Left forelimb (tissue), 1 donor: ENCODE data around the gene CCDC60.

Source experiments
- DNase-seq: peaks from one replicate; pipeline ENCODE4 v3.0.0-alpha.2; 2018; ENCODE audit warnings: low spot score

The CCDC60 gene

DNA sequence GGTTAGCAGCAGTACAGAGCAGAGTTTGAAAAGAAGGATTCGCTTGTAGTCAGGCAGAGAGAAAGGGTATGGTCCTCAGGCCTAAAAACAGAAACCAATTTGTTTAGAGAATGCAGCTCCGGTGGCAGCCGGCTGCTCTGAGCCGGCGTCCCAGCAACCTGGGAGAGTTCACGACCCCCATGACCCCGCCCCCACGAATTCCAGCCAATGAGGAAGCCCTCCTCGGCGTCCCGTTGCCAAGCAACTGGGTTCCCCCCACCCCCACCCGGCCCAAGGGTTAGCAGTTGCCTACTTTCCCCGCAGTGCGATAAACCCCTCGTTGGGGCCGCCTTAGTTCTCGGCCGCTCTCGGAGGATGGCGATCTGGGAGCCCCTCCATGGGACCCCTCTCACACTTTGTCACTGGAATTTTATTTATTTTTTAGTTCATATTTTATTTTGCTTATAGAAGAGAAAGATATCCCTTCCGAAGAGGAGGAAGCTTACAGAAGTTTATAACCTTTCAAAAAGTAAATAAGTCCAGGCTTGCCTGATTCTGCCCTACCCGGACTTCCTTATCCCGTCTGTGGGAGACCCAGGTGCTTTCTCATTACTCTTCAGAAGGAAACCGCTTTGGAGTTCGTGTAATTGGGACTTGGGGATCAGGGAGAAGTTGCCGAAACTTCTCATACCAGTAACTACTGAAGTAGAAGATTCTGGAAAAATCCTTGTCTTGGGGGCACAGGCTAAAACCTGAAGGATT lies at the start of gene CCDC60:
CCDC60 (plus strand) TSS at position 300 of the 741 bp plus-strand sequence. CDS start 448 bp downstream, outside the sequence.
- DNase-seq: no peak

DNA sequence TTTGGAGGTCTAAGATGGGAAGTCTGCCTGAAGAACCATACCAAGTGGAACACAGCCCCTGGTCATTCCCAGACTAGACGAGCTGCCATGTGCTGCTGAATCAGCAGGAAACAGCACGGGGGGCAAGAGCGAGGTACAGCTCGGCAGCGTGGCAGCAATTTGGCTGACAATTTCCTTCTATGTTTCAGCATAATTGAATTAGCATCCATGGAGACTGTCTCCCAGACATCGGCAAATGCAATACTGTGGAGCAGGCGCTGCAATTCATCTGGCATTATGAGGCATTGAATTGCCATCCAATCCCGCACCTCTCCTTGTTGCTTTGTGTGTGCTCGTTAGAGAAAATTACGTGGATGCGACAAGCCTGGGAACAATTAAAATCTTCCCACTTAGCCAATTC lies 46.0 kb upstream of the CCDC60 start:
- no peak for DNase-seq

DNA sequence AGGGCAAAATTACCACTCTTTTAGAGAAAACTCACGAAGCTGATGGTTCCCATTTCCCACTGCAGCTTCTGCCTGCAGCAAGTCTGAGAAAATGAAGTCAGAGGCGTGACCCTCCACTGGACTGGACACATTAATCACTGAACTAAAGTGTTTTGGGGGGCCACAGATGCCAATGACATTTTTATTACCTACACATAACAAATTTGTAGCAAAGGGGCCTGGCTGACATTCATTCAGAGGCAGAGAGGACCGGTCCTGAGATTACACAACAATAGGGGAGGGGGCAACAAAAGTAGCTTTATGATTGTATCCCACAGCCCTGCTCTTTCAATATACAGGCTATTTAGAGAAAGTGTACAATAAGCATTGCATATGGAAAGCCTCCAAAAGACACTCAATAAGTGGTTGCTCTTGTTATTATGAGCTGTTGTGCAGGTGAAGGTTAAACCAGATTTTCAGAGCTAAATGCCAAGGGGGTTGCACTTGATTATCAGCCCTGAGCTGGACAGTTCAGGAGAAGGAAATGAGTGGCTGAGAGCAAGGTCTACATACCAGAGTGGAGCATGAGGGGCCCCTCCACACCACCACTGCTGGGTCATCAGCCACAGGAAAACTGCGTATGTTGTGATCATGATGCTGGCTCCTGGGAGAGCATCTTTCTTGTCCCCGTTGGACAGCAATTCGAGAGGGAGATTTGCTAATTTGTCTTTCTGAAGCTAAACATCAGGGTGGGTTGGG lies 41.5 kb upstream of the CCDC60 start:
- no peak for DNase-seq

DNA sequence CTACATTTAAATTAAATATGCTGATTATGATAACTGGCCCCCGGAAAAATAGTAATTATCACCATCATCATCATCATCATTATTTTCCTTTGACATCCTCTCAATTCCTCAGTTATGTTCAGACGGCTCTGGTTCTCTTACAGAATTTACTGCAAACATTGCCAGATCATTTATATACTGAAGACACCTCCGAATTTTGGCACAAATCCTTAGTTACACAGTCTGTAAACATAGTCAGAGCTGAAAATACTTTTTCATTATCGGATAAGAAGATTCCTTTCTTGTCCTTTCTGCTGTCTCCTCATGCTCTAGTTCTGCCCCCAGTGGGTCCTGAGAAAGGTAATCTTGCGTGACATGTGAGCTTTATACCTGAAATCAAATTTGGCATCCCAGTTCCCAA lies 40.3 kb upstream of the CCDC60 start:
- no peak for DNase-seq

GRCh38 chr12:119296535-119296934 lies 38.0 kb upstream of the CCDC60 start:
- DNase-seq: no peak

GRCh38 chr12:119299130-119299529 lies 35.4 kb upstream of the CCDC60 start:
- no peak for DNase-seq

GRCh38 chr12:119301379-119301778 lies 33.1 kb upstream of the CCDC60 start:
- DNase-seq: no peak

- no peak for DNase-seq
These were observed 32.0 kb upstream of the CCDC60 start for GRCh38 chr12:119302451-119303080.

GRCh38 chr12:119306593-119306992 lies 27.9 kb upstream of the CCDC60 start:
- DNase-seq: no peak

DNA sequence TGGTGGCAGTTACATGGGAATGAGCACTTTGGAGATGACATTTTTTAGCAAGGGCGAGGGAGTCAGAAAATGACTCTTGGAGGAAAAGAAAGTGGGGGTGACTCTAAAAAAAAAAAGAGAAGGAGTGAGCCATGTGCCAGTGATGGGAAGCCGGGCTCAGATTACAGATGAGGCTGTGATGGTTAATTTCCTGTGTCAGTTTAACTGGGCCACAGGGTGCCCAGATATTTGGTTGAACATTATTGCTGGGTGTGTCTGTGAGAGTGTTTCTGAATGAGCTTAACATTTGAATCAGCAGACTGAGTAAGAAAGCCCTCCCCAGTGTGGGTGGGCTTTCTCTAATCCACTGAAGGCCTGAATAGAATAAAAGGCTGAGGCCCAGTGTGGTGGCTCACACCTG lies 26.8 kb upstream of the CCDC60 start:
- no peak for DNase-seq

DNA sequence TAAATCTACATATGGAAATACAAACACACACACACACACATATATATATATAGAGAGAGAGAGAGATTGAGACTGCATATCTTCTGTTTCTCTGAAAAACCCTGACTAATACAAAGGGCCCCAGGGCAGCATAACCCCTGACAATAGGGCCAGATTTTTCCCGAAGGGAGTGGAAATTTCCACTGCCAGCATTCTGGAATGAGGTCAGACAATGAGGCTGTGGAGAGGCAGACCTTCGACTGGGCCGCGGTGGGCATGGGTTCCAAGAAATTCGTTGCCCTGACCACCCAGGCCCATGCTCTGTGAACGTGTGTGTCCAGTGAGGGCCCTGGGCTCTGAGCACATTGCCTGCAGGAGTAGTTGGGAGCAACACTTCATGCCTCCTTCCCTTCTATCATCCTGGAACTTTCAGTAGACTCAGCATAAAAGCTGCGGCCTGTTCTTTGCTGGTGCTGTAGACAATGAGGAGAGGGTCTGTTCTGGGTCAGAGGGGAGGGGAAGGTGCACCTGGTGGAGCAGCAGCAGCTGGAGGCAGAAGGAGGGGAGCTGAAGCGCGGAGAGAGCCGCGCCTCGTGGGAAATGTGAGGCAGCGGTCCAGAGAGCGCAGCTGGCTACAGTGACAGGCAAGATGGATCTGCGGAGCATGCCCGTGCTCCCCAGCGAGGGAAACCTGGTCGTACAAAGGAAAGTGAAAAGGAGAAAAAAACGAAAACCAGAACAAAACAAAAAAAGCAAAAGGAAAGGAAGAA lies 25.6 kb upstream of the CCDC60 start:
- DNase-seq: peak; percentile 72

DNA sequence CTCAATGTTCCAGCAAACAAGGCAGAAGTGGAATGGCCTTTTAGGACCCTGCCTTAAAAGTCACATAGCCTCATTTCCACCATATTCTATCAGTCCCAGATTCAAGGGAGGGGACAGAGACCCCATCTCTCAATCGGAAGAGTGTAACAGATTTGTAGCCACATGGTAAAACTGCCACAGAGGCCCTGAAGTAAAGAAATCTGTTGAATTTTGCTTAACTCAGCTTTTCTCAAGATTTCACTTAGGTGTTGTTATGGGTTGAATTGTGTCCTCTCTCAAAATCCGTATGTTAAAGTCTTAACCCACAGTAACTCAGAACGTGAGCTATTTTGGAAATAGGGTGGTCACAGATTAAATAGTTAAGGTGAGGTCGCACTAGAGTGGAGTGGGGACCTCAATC lies 22.7 kb upstream of the CCDC60 start:
- DNase-seq: no peak

GRCh38 chr12:119312904-119313303 lies 21.6 kb upstream of the CCDC60 start:
- no peak for DNase-seq

DNA sequence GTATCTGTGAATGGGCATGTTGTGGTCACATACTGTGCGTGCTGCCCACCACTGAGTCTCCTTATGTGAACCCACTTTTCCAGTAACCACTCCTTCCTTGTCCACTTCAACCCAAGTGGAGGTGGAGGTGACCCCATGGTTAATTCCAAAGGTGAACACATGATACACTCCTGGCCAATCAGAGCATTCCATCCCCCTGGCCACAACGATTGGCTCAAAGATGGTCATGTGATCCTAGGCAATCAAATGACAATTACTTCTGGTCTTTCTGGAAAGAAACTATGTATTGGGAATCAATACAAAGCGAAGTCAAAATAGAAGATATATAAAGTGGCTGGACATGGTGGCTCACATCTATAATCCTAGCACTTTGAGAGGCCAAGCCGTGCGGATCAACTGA lies 20.2 kb upstream of the CCDC60 start:
- DNase-seq: no peak

DNA sequence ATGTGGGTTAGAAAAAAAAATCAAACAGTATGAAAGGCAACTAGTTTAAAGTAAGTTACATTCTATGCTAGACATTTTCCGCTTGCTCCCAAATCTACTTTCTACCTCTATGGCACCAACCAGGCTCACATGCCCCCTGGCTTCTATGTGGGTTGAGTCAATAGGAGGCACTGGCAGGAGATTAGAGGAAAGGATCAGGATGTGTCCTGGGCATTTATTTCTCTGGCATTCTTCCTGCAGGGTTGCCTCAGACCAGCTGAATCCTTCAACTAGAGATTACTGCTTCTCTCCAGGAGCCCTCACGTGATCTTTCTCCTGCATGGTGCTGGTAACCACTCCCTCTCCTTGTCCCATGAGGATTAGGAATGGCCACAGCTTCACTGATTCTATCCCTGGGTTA lies 14.9 kb upstream of the CCDC60 start:
- DNase-seq: no peak

- no peak for DNase-seq
These were observed 13.9 kb upstream of the CCDC60 start for GRCh38 chr12:119320678-119321077.

GRCh38 chr12:119322301-119322723 lies 12.2 kb upstream of the CCDC60 start:
- DNase-seq: no peak

GRCh38 chr12:119325813-119326212 lies 8.7 kb upstream of the CCDC60 start:
- no peak for DNase-seq

DNA sequence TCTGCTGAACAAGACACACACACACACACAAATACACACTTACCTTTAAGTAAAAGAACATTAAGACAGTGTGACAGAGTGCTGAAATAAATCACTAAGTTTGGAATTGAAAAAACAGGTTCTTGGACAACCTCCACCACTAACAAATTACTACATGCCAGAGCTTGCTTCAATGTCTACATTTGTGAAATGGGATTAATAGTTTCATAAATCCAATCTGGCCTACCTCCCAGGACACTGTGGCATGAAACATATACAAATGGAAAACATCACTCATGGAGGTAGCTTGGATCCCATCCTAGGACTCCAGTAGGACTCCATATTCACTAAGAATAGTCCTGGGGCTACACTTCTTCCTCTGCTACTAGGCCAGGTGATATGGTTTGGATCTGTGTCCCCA lies 8.2 kb upstream of the CCDC60 start:
- DNase-seq: no peak

DNA sequence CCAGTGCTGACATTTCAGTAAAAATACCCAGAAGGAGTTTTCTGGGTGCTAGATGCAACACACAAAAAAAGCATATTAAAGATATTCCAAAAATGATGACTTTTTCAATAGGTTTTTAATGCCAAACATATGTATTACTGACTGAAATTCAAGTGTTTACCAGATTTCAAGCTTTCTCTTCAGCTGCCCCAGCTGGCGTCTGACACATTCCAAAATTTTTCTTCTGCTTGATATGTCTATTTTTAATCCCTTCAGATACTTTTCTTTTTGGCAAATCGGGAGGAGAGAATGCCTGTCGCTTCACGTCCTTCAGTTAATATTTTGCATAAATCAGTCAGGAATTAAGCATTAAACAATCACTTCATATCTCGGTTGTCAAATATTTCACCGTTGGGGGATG lies 7.1 kb upstream of the CCDC60 start:
- DNase-seq: no peak

DNA sequence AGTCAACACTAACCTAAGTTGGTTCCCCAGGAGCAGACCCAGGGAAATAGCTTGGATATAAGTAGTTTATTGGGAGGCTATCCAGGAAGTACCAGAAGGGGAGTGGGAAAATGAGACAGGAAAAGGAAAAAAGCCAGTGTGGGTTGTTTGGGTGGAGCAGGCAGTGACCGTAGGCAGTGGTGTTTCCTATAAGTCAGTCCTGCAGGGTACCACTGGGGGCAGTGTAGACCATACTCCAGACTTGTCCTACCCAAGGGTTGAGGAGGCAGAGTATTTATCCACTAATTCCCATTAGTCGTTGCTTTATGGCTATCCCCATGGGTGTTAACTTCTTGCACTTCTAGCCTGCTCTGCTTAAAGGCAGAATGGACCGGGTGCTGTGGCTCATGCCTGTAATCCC lies 6.4 kb upstream of the CCDC60 start:
- DNase-seq: no peak

GRCh38 chr12:119338593-119339363 lies 4.2 kb downstream of the CCDC60 start:
- no peak for DNase-seq
